ENCODE results near the gene MSH5.
"Not testable (repeated sequence)": the region's sequence is repeated elsewhere in the genome, so short reads cannot be mapped to it uniquely, and the experiment has no call there.

The MSH5 gene

GRCh38 chr6:31705931-31706330, 33.9 kb upstream of the MSH5 start:
- Histone ChIP-seq H3K4me3 (no peak overlapping the region), H3K27ac (no peak overlapping the region)
- DNase-seq (ENCODE audit: low spot score) = no peak
- TF ChIP-seq CTCF (IDR thresholded peaks at IDR 0.05) = no peak

- TF ChIP-seq CTCF (IDR thresholded peaks at IDR 0.05) = no peak
- Histone ChIP-seq H3K4me3 (no peak within 1 kb of the TSS), H3K27ac (no peak within 1 kb of the TSS)
- DNase-seq (ENCODE audit: low spot score) = no peak
Observed at GRCh38 chr6:31706599-31706998, 33.2 kb upstream of the MSH5 start, which contains the start of gene LY6G6F. Gene LY6G6F, plus strand, starts transcription at chr6:31706866. Its CDS starts 41 bp downstream, at chr6:31706907.

- TF ChIP-seq CTCF (IDR thresholded peaks at IDR 0.05) = no peak
Observed at GRCh38 chr6:31707701-31708100, 32.1 kb upstream of the MSH5 start.

GRCh38 chr6:31708224-31708623, 31.6 kb upstream of the MSH5 start:
- H3K27ac ChIP-seq = no peak overlapping the region
- DNase-seq (ENCODE audit: low spot score) = no peak
- no peak overlapping the region for H3K4me3 ChIP-seq
- no peak for TF ChIP-seq CTCF (IDR thresholded peaks at IDR 0.05)

More at GRCh38 chr6:31707701-31708100, 32.1 kb upstream of the MSH5 start:
- H3K27ac ChIP-seq = no peak overlapping the region
- H3K4me3 ChIP-seq = no peak overlapping the region
- no peak for DNase-seq (ENCODE audit: low spot score)

GRCh38 chr6:31709157-31709556, 30.6 kb upstream of the MSH5 start:
- DNase-seq (ENCODE audit: low spot score); H3K27ac ChIP-seq; H3K4me3 ChIP-seq: not testable (repeated sequence)

- no peak overlapping the region for H3K27ac ChIP-seq
- no peak for DNase-seq (ENCODE audit: low spot score)
- no peak for TF ChIP-seq CTCF (IDR thresholded peaks at IDR 0.05)
- no peak overlapping the region for H3K4me3 ChIP-seq
Observed at GRCh38 chr6:31710523-31711219, 29.1 kb upstream of the MSH5 start.

- no peak for TF ChIP-seq CTCF (IDR thresholded peaks at IDR 0.05)
- Histone ChIP-seq H3K4me3 (no peak overlapping the region), H3K27ac (no peak overlapping the region)
- DNase-seq (ENCODE audit: low spot score) = no peak
Observed at GRCh38 chr6:31711233-31711632, 28.6 kb upstream of the MSH5 start.
